PC-3 (cell line): Measurements from ENCODE around the gene CHST11. TPM values are rescaled to one million over a fixed set of nuclear protein-coding genes. Genes with fewer than 3 reads are reported as not detected.

Experiments used
- ATAC-seq: fragments of 200-7000 bp; cut with Tn5 transposase; 2 replicates; pipeline ENCODE4 v1.9.1; 2020; ENCODE audit warnings: mild to moderate bottlenecking, moderate library complexity
- BruUV-seq: library from RNA; stranded (reverse); fragments of 400-500 nt; replicated peaks from 2 replicates; lab custom pipeline; 2021; lab: Mats Ljungman, UMichigan
- CTCF ChIA-PET: fragments of 300-600 bp; sonication (Branson Sonifier 250); formaldehyde crosslinking; loops from one replicate; lab custom pipeline; 2022; ENCODE audit warnings: antibody characterized with exemption; lab: Charles Lee
- POLR2A ChIA-PET: fragments of 300-600 bp; sonication (Branson Sonifier 250); formaldehyde crosslinking; loops from one replicate; lab custom pipeline; 2022; ENCODE audit warnings: antibody characterized with exemption; ENCODE audit not compliant: unreplicated experiment; lab: Charles Lee
- DNase-seq: peaks from one replicate; pipeline ENCODE4 v3.0.0-alpha.2; 2015
- H2AFZ ChIP-seq: fragments of 300-600 bp; sonication (generic); 2 replicates; pipeline ENCODE4 v1.6.0; 2016; ENCODE audit warnings: antibody characterized with exemption, low read length
- H3F3A ChIP-seq: fragments of 300-600 bp; sonication (generic); one replicate; pipeline ENCODE4 v1.6.0; 2017; ENCODE audit warnings: antibody characterized with exemption, low read length, control low read depth, mild to moderate bottlenecking; ENCODE audit not compliant: unreplicated experiment
- H3K27ac ChIP-seq: fragments of 300-600 bp; sonication (generic); 2 replicates; pipeline ENCODE4 v1.5.1; 2016; ENCODE audit warnings: mild to moderate bottlenecking, low read length
- H3K27me3 ChIP-seq: fragments of 300-600 bp; sonication (generic); 2 replicates; pipeline ENCODE4 v1.6.1; 2016; ENCODE audit warnings: low read length, mixed read lengths
- H3K36me3 ChIP-seq: fragments of 300-600 bp; sonication (generic); 2 replicates; pipeline ENCODE4 v1.6.1; 2016; ENCODE audit warnings: low read depth, mixed run types, low read length, mixed read lengths
- H3K4me1 ChIP-seq: fragments of 300-600 bp; sonication (generic); 2 replicates; pipeline ENCODE4 v1.5.1; 2016; ENCODE audit warnings: low read length; ENCODE audit not compliant: insufficient read depth
- H3K4me2 ChIP-seq: fragments of 300-600 bp; sonication (generic); 2 replicates; pipeline ENCODE4 v1.6.0; 2016; ENCODE audit warnings: low read length
- H3K4me3 ChIP-seq: fragments of 300-600 bp; sonication (generic); 2 replicates; pipeline ENCODE4 v1.5.1; 2016; ENCODE audit warnings: mild to moderate bottlenecking, low read length, mixed read lengths
- H3K79me2 ChIP-seq: fragments of 300-600 bp; sonication (generic); 2 replicates; pipeline ENCODE4 v1.6.1; 2017; ENCODE audit warnings: low read length, mixed read lengths
- H3K9ac ChIP-seq: fragments of 300-600 bp; sonication (generic); 2 replicates; pipeline ENCODE4 v1.6.0; 2016; ENCODE audit warnings: mild to moderate bottlenecking, low read length
- H3K9me2 ChIP-seq: fragments of 300-600 bp; sonication (generic); replicated peaks from 2 replicates; pipeline ENCODE4 v1.6.1; 2016; ENCODE audit warnings: mixed run types, low read length, mixed read lengths
- H3K9me3 ChIP-seq: fragments of 300-600 bp; sonication (generic); 2 replicates; pipeline ENCODE4 v1.6.1; 2016; ENCODE audit warnings: low read length, mixed read lengths
- H4K20me1 ChIP-seq: fragments of 300-600 bp; sonication (generic); 2 replicates; pipeline ENCODE4 v1.6.1; 2016; ENCODE audit warnings: low read length, mixed read lengths
- CTCF ChIP-seq: fragments of 300-600 bp; sonication (generic); conservative IDR thresholded peaks from 2 replicates; pipeline ENCODE4 v1.5.1; 2017; ENCODE audit warnings: antibody characterized with exemption, low read depth, mild to moderate bottlenecking, low read length
- EZH2 ChIP-seq: fragments of 300-600 bp; sonication (generic); IDR thresholded peaks from one replicate; pipeline ENCODE4 v1.6.1; 2017; ENCODE audit warnings: antibody characterized with exemption, mild to moderate bottlenecking, low read length; ENCODE audit not compliant: unreplicated experiment
- EZH2phosphoT487 ChIP-seq: fragments of 300-600 bp; sonication (generic); IDR thresholded peaks from 2 replicates; pipeline ENCODE4 v1.6.1; 2018; ENCODE audit warnings: mild to moderate bottlenecking, antibody characterized with exemption, low read length, borderline replicate concordance
- intact Hi-C: fragments of 100-400 bp; cut with micrococcal nuclease; formaldehyde crosslinking; loops from 2 replicates; pipeline ENCODE4 v1.9.0; 2023
- total RNA-seq: library from RNA; depleted of rRNA; stranded (reverse); fragments of >200 nt; gene quantifications from 2 replicates; pipeline ENCODE4 v1.2.3, GENCODE V29; 2014

CHST11 gene
- total RNA-seq, 1 experiment from 2014 or later = 53.5 TPM

- DNase-seq (no peak), ATAC-seq (no peak)
- H4K20me1 ChIP-seq = no peaks in the 10 kb centered on the region
- peaks cover 12% of the 10 kb centered on the region for H3K4me1 ChIP-seq
- intact Hi-C loops = no loop called here
- no peak overlapping the region for H3K4me3 ChIP-seq
- no peak overlapping the region for H2AFZ ChIP-seq
- no TSS peak for BruUV-seq
- CTCF ChIA-PET = no interaction called here
- POLR2A ChIA-PET = no interaction called here
- H3K9ac ChIP-seq = no peak overlapping the region
- no peaks in the 10 kb centered on the region for H3K27me3 ChIP-seq
- no peak overlapping the region for H3K27ac ChIP-seq
- no peaks in the 10 kb centered on the region for H3K79me2 ChIP-seq
- H3K4me2 ChIP-seq = no peak overlapping the region
- no peaks in the 10 kb centered on the region for H3K9me2 ChIP-seq
- TF ChIP-seq CTCF (no peak), EZH2phosphoT487 (no peak), EZH2 (no peak)
- no peaks in the 10 kb centered on the region for H3F3A ChIP-seq
- peaks cover 9% of the 10 kb centered on the region; the same call in 1 of the 2 replicates for H3K9me3 ChIP-seq
- H3K36me3 ChIP-seq = no peaks in the 10 kb centered on the region
Measured at GRCh38 chr12:104772336-104772735, 315.6 kb downstream of the CHST11 start.

DNA sequence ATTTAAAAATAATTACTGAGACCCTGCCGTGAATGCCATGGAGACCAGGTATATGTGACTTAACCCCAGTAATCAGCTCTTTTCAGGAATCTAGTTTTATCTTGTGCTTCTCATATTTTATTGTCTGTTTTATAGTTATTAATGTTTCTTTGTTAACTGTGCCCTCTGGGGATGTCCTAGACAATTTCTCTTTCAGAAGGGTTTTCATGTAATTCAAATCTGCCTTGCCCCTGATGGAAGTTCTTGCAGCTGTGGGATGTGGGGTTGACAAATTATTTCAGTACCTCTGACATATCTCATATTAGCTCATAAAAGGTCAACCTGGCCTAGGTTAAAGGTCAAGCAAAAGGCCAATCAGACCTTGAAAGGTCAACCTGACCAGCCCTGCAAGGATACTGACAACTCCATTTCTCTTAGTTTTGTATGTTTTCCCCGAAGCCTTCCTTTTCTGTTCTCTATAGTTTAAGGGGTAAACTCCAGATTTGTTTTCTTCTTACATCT, 319.0 kb downstream of the CHST11 start:
- H3K27ac ChIP-seq = no peak overlapping the region
- H4K20me1 ChIP-seq = no peaks in the 10 kb centered on the region
- intact Hi-C loops = no loop called here
- no peaks in the 10 kb centered on the region for H3K4me1 ChIP-seq
- no peaks in the 10 kb centered on the region for H3K27me3 ChIP-seq
- H3K9me3 ChIP-seq = peaks cover 9% of the 10 kb centered on the region; the same call in 1 of the 2 replicates
- H3K9me2 ChIP-seq = no peaks in the 10 kb centered on the region
- DNase-seq (no peak), ATAC-seq (no peak; the same call in 1 of the 2 replicates)
- H2AFZ ChIP-seq = no peak overlapping the region
- H3K36me3 ChIP-seq = no peaks in the 10 kb centered on the region
- no peak overlapping the region for H3K9ac ChIP-seq
- ChIA-PET POLR2A (no interaction called here), CTCF (no interaction called here)
- BruUV-seq = no TSS peak
- H3F3A ChIP-seq = no peaks in the 10 kb centered on the region
- no peaks in the 10 kb centered on the region for H3K79me2 ChIP-seq
- H3K4me2 ChIP-seq = no peak overlapping the region
- TF ChIP-seq CTCF (no peak), EZH2 (no peak), EZH2phosphoT487 (no peak)
- H3K4me3 ChIP-seq = no peak overlapping the region

- Histone ChIP-seq H3K9ac (no peak overlapping the region), H4K20me1 (no peaks in the 10 kb centered on the region), H3K4me1 (no peaks in the 10 kb centered on the region), H3K9me3 (no peaks in the 10 kb centered on the region), H3K9me2 (no peaks in the 10 kb centered on the region), H2AFZ (no peak overlapping the region), H3K36me3 (no peaks in the 10 kb centered on the region), H3K27ac (no peak overlapping the region), H3K4me3 (no peak overlapping the region), H3F3A (no peaks in the 10 kb centered on the region), H3K27me3 (no peaks in the 10 kb centered on the region), H3K4me2 (no peak overlapping the region), H3K79me2 (no peaks in the 10 kb centered on the region)
- ATAC-seq (no peak), DNase-seq (no peak)
- no TSS peak for BruUV-seq
- POLR2A ChIA-PET = no interaction called here
- CTCF ChIA-PET = no interaction called here
- intact Hi-C loops = no loop called here
- no peak for TF ChIP-seq EZH2phosphoT487
- TF ChIP-seq EZH2 = no peak
- TF ChIP-seq CTCF = no peak
Measured at GRCh38 chr12:104779134-104779533, 322.4 kb downstream of the CHST11 start.
